Renal cortical epithelial cell (primary cell): ENCODE measurements around the gene ACER2. TPM values are rescaled to one million over a fixed set of nuclear protein-coding genes. Genes with fewer than 3 reads are reported as not detected.

ENCODE experiments used
- DNase-seq: peaks from one replicate; pipeline ENCODE4 v3.0.0-alpha.2; 2011; ENCODE audit warnings: low read depth
- total RNA-seq: library from RNA; depleted of rRNA; stranded (reverse); fragments of >200 nt; gene quantifications from 2 replicates; pipeline ENCODE4 v1.2.3, GENCODE V29; 2014

The ACER2 gene
- total RNA-seq, 1 donor from 2014 or later = 13.4 TPM

DNA sequence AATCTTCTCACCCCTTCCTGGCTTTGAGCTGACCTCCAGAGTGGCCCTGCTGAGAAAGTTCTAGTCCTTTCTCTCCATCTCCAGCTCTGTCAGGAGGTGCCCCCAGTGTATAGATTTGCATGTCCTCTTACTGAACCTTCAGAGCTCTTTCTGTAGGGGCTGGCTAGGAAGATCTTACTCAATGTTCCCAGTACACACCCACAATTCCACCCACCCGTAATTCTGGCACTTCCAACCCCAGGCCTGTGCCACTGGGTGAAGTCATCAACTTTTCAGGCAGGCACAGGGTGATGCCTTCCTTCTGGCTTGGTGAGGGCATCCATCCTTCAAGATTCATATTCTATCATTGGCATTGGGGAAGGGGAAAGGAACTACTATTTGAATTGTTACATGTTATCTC lies 75.9 kb downstream of the ACER2 start:
- no peak for DNase-seq

DNA sequence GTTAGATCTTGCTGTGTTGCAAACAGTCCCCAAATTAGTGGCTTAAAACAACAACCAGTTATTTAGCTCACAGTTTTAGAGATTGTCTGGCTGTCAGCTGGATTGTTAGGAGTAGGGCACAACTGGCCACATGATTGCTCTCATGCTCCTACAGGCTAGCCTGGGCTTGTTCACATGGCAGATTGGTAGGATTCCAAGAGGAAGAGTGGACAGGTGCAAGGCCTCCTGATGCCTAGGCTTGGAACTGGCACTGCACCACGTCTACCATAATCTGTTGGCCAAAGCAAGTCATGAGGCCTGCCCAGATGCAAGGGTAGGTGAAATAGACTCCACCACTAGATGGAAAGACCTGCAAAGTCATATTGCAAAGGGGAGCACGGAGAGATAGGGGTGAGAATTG lies 76.4 kb downstream of the ACER2 start:
- DNase-seq = no peak

DNA sequence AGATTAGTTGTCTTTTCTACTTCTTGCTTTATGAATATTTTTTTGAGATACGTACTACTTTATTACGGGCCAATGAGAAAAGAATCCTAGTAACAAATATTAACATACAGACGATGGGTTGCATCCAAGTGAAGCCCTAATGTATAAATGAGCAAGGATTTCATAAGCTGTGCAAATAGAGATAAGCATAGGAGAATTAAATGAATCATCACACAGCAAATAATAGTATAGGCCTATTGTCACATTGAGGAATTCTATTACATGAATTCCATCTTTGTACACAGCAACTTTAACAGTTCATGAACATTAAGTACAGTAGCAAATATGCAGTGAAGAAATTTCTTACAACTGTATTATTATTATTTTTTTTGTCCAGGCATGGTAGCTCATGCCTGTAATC lies 78.0 kb downstream of the ACER2 start:
- no peak for DNase-seq

DNA sequence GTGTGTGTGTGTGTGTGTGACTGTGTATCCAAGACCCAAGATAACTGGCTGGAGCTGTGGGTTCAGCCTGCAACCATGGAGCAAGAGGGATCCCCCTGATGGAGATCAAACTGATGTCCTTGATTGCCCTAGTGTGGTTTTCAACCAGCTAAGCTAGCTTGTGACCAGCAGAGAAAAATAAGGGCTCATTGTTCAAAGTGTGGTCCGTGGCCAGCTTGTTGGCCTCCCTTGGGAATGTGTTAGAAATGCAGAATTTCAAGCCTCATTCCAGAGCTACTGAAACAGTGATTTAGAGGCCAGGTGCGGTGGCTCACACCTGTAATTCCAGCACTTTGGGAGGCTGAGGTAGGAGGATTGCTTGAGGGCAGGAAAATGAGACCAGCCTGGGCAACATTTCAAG lies 79.9 kb downstream of the ACER2 start:
- DNase-seq = no peak

DNA sequence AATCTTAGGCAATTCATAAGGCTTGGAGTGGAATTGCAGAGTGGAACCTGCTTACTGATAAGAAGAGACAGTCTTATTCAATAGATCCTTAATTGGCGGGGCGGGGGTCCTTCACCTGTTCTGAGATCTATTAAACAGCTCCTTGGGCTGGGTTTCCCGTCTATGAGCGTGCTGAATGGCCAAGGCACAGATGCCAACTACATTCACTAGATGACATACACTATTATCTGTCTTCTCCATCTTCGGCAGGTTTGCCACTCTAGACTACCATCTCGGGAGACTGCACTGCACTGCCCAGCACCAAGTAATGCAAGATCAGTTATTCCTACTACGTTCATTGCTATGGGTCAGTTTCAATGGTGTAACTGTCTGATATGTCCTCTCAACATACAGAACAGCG lies 81.5 kb downstream of the ACER2 start:
- DNase-seq = no peak

DNA sequence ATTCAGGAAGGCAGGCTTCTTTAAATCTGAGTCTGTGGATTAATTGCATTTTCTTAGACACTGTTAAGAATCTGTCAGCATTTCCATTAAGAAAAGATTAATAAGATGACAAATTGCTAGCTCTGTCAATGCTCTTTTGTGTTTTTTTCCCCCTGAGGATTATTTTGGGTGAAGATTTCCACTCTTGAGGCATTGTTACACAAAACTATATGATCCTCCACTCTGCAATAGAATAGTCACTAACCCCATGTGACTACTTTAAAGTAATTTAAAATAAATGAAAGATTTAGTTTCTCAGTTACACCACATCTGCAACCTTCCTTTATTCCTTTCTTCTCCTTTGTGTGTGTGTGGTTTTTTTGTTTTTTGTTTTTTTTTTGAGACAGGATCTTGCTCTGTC lies 82.0 kb downstream of the ACER2 start:
- DNase-seq = no peak

DNA sequence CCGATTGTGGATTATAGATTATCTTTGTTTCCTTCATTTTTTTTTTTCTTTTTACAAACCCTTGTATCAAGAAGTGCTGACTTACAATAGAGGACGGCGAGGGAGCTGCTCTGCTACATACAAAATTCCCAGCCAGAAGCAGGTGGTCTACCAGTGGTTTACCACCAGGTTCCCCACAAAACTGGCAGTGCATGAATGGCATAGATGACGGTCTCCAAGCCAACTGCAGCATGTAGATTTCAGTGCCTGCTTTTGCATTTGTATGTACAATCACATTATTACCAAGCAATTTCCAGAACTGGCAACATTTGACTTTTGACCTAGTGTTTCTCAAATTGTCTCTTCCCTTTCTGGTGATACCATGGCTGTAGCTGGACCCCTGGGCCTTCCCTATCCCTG lies 84.0 kb downstream of the ACER2 start:
- DNase-seq = no peak

DNA sequence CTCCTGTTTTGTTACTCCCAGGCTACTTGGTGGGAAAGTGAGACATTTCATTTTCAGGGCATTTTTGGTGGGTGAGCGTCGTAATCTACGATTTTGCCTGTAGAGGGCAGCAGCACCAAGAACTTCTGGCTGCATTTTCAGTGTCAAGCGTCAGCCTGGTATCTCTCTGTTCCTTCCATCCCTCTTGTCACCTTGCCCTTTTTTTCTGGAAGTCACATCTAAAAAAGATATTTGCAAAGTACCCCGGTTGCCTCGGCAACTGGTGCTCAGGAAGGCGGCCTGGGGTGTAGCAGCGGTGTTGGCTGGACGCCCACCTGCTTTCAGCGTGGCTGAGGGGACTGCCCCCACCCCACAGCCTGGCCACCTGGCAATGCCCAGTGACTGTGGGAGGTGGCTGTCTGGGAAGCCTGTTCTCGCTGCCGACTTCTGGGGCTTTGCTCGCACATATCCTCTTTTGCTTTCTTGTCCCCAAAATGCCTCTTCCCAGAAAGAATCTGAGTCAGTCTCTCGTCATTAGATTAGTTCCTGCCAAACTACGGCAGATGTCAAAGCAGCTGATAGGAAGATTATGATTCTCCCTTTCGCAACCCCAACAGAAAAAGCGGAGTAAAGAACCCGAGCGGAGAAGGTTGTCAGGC lies 84.5 kb downstream of the ACER2 start:
- DNase-seq = peak; percentile 29

DNA sequence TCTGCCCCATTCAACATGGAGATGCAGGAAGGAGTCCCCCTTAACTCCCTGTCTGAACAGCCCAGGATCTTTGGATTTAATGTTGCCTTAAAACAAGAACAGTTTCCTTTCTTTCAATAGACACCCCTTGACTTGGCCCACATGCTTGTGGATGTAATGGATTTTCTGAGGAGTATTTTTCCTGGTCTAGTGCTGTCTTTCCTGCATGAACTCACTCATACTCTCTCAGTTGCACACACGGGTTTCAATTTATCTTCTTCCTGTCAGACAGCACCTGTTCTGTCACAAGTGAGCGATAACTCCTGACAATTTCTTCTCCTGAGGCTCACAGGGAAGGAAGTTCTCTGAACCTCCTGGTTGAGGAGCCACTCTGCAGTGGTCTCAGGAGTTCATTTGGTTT lies 85.1 kb downstream of the ACER2 start:
- no peak for DNase-seq

DNA sequence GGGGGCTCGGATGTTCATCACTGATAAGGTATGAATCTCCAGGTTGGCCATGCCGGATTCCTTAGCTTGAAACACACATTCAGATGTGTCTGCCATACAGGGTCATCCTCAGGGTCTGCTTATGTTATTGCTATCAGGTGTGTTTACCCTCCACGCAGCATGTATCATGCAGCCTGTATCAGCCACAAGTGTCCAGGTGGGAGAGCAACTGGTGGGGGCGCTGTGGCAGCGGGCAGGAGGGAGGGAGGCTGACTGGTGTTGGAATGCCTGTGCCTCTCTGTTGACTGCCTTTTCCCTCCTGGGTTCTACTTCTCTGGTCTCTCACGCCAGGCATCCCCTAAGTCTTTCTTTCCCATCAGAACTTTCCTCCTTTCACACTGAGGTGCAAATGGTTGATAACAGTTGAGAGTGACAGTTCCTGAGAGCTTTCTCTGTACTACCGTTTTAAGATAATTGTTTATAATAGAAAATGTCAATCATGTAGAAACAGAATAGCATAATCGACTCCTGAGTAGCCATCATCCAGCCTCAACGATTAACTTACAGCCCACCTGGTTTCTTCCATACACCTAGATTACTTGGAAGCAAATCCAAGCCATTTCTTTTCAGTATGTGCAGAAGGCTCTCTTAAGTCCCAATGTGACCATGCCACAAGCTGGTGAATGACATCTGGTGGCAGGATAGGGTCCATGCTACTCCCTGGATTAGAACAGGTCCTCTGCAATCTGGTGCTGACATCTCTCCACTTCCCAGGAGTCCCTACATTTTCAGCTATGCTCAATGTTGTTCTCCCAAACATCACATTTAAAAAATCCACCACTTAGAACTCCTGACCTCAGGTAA lies 86.6 kb downstream of the ACER2 start:
- DNase-seq = no peak

DNA sequence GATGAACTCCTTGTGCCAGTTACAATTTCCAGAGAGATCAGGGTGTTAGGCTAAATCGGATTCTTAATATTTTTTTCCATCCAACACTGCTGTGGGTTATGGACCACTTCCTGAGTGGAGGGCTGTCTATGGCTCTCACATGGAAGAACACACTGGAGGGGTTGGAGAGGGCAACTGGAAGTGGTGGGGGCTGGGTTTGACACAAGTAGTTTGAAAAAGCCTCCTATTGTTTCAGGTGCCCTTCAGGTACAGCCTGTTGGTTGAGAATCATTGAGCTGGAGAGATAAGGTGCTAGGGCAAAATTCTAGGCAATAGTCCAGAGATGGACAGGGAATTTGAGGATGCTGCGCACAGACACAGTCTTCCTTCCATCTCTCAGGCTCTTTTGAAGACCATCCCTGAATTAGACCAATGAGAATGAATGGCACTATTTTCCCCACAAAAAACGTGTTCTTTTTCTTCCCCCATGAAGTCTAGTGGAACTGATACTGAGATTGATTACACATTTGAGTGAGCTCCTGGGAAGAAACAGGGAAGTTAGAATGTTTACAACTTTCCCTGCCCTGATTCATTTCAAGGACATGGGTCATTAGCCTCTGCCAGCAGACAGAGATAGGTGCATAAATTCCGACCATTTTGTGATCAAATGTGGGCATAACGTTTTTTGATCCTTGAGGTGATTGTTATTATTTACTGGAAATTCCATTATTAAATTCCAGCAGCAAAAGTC lies 87.7 kb downstream of the ACER2 start:
- DNase-seq = peak; percentile 35

DNA sequence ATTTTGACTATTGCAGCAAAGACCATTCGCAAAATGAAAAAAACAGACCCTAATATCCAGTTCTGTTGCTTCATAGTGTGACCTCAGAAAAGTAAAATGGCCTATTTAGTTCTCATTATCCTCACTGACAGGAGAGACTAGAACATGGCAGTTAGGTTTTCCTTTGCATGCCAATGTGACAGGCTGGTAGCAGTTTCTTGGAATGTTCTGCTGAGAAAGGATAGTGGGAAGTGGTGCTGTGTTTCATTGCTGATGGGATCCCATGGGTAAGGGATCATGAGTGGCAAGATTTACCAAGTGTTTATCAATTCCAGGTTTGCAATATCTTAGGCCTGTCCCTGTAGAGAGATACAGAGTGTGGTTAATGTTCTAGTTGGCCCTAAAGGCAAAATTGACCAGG lies 88.5 kb downstream of the ACER2 start:
- DNase-seq = no peak

DNA sequence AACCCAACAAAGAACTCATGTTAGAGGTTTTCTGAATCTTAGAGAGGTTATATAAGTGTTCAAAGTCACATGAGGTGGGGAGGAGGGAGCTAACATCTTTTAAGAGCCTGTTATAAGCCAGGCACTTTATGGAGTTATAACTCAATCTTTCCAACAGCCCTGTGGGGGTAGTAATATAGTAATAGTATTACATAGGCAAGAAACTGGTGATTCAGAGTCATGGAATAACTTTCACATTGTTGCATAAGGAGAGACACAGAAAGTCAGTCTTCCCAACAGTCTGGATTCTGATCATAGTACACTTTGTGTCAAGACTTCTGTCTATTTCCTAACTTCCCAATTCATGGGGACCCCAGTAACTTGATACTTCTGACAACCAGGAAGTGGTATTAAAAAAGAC lies 89.2 kb downstream of the ACER2 start:
- DNase-seq = peak; percentile 2

Other genes with a start within 250 kb of the ACER2 start
- 79.9 and 155 TPM in 2 replicates for gene DENND4C, start 178.3 kb upstream of the ACER2 start, total RNA-seq
- gene RPS6, start 28.8 kb upstream of the ACER2 start, total RNA-seq = 1,466 and 1,475 TPM in 2 replicates